WTC11 (cell line): ENCODE data around the gene SOAT2. TPM values are rescaled to one million over a fixed set of nuclear protein-coding genes. Genes with fewer than 3 reads are reported as not detected.

ENCODE experiments used
- ATAC-seq: fragments of 200-7000 bp; cut with Tn5 transposase; 2 replicates; pipeline ENCODE4 v1.10.0; 2021; ENCODE audit warnings: mild to moderate bottlenecking, moderate library complexity
- CTCF ChIA-PET: fragments of 300-600 bp; sonication (Branson Sonifier 250); formaldehyde crosslinking; loops from one replicate; lab custom pipeline; 2021; ENCODE audit warnings: antibody characterized with exemption; lab: Charles Lee
- POLR2A ChIA-PET: fragments of 350-600 bp; sonication (Branson Sonifier 250); formaldehyde crosslinking; loops from one replicate; lab custom pipeline; 2021; ENCODE audit warnings: antibody characterized with exemption; lab: Charles Lee
- DNase-seq: peaks from one replicate; pipeline ENCODE4 v3.0.0; 2021; ENCODE audit warnings: low spot score
- H3K27ac Mint-ChIP-seq: 2 replicates; pipeline ENCODE4 v1.8.0; 2021; ENCODE audit warnings: mixed read lengths
- H3K27me3 Mint-ChIP-seq: 2 replicates; pipeline ENCODE4 v1.8.0; 2021; ENCODE audit warnings: low read depth, mild to moderate bottlenecking, moderate library complexity, mixed read lengths
- H3K36me3 Mint-ChIP-seq: 2 replicates; pipeline ENCODE4 v1.8.0; 2021; ENCODE audit warnings: mixed read lengths
- H3K4me1 Mint-ChIP-seq: 2 replicates; pipeline ENCODE4 v1.8.0; 2022; ENCODE audit warnings: mixed read lengths
- H3K4me3 Mint-ChIP-seq: 2 replicates; pipeline ENCODE4 v1.8.0; 2021; ENCODE audit warnings: mild to moderate bottlenecking, moderate library complexity, mixed read lengths
- H3K9me3 Mint-ChIP-seq: 2 replicates; pipeline ENCODE4 v1.8.0; 2021; ENCODE audit warnings: mixed read lengths
- KAT7 ChIP-seq: sonication (generic); formaldehyde crosslinking; IDR thresholded peaks from 2 replicates; pipeline ENCODE4 v1.8.1; 2023; ENCODE audit warnings: missing genetic modification reagents, mild to moderate bottlenecking, borderline replicate concordance
- NFYB ChIP-seq: sonication (generic); formaldehyde crosslinking; conservative IDR thresholded peaks from 2 replicates; pipeline ENCODE4 v1.8.0; 2022; ENCODE audit warnings: low read depth, missing genetic modification reagents
- ZNF121 ChIP-seq: sonication (generic); formaldehyde crosslinking; IDR thresholded peaks from 2 replicates; pipeline ENCODE4 v1.8.0; 2023; ENCODE audit warnings: missing genetic modification reagents
- ZNF138 ChIP-seq: sonication (generic); formaldehyde crosslinking; conservative IDR thresholded peaks from 2 replicates; pipeline ENCODE4 v1.8.1; 2022; ENCODE audit warnings: mild to moderate bottlenecking, moderate library complexity, missing genetic modification reagents
- ZNF232 ChIP-seq: sonication (generic); formaldehyde crosslinking; IDR thresholded peaks from 2 replicates; pipeline ENCODE4 v1.8.0; 2022; ENCODE audit warnings: mild to moderate bottlenecking, missing genetic modification reagents
- ZNF423 ChIP-seq: fragments of 250-450 bp; sonication (Bioruptor Pico); IDR thresholded peaks from 2 replicates; pipeline ENCODE4 v2.1.2; 2022; ENCODE audit warnings: mild to moderate bottlenecking, moderate library complexity
- ZNF532 ChIP-seq: fragments of 250-450 bp; sonication (Bioruptor Pico); IDR thresholded peaks from 2 replicates; pipeline ENCODE4 v1.9.0; 2021; ENCODE audit warnings: mild to moderate bottlenecking, borderline replicate concordance
- total RNA-seq: library from RNA; stranded (reverse); gene quantifications from 3 replicates; pipeline ENCODE4 v1.2.3, GENCODE V29; 2021
- TF ChIP-seq, protein P1 (sequence below): sonication (generic); formaldehyde crosslinking; IDR thresholded peaks from 2 replicates; pipeline ENCODE4 v1.8.0; 2023; ENCODE audit warnings: missing genetic modification reagents, mild to moderate bottlenecking, borderline replicate concordance
- TF ChIP-seq, protein P2 (sequence below): sonication (generic); formaldehyde crosslinking; IDR thresholded peaks from 2 replicates; pipeline ENCODE4 v1.8.0; 2023; ENCODE audit warnings: mild to moderate bottlenecking, missing genetic modification reagents

SOAT2 gene
- total RNA-seq, 1 experiment from 2014 or later = not detected

DNA sequence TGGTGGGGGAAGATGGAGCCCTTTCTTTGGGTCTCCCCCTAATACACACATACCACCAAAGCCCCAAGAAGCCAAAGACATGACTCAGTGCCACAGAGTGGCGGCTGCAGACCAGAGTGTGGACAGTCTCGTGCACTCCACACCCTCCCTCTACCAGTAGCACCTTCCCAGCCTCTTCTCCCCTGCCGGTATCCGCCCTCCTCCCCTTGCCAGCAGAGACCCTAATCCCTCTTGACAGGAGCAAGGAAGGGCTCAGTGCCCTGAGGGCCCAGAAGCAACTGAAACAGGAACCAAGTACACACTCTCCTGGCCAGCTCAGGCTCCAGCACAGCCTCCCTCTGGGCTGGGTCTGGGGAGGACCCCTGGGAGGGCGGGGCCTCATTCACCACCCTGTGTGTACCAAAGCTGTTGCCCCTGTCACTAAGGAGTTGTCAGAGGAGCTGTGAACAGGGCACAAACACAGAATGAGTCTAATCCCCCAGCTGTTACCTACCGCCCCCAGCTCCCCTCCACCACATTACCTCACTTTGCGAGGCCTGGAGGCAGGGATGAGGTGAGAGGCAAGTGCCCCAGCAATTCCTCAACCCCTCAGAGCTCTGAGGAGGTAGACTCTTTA lies 32.3 kb upstream of the SOAT2 start (continued):
- TF ChIP-seq, protein P1, sequence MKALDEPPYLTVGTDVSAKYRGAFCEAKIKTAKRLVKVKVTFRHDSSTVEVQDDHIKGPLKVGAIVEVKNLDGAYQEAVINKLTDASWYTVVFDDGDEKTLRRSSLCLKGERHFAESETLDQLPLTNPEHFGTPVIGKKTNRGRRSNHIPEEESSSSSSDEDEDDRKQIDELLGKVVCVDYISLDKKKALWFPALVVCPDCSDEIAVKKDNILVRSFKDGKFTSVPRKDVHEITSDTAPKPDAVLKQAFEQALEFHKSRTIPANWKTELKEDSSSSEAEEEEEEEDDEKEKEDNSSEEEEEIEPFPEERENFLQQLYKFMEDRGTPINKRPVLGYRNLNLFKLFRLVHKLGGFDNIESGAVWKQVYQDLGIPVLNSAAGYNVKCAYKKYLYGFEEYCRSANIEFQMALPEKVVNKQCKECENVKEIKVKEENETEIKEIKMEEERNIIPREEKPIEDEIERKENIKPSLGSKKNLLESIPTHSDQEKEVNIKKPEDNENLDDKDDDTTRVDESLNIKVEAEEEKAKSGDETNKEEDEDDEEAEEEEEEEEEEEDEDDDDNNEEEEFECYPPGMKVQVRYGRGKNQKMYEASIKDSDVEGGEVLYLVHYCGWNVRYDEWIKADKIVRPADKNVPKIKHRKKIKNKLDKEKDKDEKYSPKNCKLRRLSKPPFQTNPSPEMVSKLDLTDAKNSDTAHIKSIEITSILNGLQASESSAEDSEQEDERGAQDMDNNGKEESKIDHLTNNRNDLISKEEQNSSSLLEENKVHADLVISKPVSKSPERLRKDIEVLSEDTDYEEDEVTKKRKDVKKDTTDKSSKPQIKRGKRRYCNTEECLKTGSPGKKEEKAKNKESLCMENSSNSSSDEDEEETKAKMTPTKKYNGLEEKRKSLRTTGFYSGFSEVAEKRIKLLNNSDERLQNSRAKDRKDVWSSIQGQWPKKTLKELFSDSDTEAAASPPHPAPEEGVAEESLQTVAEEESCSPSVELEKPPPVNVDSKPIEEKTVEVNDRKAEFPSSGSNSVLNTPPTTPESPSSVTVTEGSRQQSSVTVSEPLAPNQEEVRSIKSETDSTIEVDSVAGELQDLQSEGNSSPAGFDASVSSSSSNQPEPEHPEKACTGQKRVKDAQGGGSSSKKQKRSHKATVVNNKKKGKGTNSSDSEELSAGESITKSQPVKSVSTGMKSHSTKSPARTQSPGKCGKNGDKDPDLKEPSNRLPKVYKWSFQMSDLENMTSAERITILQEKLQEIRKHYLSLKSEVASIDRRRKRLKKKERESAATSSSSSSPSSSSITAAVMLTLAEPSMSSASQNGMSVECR (CRISPR knock-in tag) = no peak
- no peak for TF ChIP-seq KAT7 (CRISPR knock-in tag)
- no peak for TF ChIP-seq ZNF423 (CRISPR knock-in tag)
- no peak for TF ChIP-seq ZNF121 (CRISPR knock-in tag)

DNA sequence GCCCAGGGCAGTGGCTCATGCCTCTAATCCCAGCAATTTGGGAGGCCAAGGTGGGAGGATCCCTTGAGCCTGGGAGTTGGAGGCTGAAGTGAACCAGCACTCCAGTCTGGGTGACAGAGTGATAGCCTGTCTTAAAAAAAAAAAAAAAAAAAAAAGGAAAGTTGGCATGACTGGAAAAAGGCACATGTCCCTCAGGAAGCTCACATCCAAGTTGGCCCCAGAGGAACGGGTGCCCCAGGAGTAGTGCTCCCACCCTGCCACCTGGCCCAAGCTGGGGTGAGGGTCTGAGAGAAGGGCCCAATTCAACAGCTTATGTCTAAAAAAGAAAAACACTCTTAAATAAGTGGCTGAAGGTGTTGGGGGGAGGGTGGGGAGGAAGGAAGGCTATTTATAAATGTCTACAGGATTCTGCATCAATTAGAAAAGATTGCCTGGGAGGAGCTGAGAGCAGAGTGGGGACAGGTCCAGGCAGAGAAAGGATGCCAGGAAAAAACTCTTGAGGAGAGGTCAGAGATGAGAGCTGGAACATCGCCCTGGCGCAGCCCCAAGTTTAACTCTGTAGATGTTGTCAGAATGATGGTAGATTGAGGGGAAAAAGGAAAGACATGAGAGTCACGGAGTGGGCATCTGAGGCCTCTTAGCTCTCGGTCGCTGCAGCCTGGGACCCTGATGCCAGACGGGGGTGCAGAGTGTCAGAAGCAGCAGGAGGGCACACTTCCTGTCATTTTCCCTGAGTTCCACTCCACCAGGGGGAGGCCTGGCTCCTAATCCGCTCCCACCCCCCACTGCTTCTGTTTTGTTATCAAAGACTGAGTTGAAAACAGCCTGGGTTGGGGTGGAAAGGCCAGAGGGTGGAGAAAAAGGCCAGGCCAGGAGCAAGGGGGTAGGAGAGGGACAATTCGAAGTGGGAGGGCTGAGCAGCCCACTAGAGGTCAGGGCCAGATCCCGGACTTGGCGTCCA lies 31.4 kb upstream of the SOAT2 start:
- ATAC-seq (no peak), DNase-seq (no peak)
- peaks cover 28% of the 10 kb centered on the region for H3K4me1 Mint-ChIP-seq
- CTCF ChIA-PET = interaction anchor here (1.0 to 7.8 kb wide), 10 partner anchors 11 to 250 kb away, joined by 3 to 97 read pairs (median 12); partner anchors contain the start of genes AAAS, IGFBP6, SOAT2 and TNS2
- no peak overlapping the region for H3K4me3 Mint-ChIP-seq
- no peaks in the 10 kb centered on the region; the same call in none of the 2 replicates for H3K27me3 Mint-ChIP-seq
- POLR2A ChIA-PET = no interaction called here
- H3K9me3 Mint-ChIP-seq = no peaks in the 10 kb centered on the region
- no peak overlapping the region for H3K27ac Mint-ChIP-seq
- TF ChIP-seq NFYB (CRISPR knock-in tag) (no peak), ZNF423 (CRISPR knock-in tag) (peak; percentile 31; the same call in 1 of the 2 replicates), ZNF138 (no peak), ZNF232 (CRISPR knock-in tag) (no peak), ZNF532 (CRISPR knock-in tag) (no peak)
- TF ChIP-seq, protein P2, sequence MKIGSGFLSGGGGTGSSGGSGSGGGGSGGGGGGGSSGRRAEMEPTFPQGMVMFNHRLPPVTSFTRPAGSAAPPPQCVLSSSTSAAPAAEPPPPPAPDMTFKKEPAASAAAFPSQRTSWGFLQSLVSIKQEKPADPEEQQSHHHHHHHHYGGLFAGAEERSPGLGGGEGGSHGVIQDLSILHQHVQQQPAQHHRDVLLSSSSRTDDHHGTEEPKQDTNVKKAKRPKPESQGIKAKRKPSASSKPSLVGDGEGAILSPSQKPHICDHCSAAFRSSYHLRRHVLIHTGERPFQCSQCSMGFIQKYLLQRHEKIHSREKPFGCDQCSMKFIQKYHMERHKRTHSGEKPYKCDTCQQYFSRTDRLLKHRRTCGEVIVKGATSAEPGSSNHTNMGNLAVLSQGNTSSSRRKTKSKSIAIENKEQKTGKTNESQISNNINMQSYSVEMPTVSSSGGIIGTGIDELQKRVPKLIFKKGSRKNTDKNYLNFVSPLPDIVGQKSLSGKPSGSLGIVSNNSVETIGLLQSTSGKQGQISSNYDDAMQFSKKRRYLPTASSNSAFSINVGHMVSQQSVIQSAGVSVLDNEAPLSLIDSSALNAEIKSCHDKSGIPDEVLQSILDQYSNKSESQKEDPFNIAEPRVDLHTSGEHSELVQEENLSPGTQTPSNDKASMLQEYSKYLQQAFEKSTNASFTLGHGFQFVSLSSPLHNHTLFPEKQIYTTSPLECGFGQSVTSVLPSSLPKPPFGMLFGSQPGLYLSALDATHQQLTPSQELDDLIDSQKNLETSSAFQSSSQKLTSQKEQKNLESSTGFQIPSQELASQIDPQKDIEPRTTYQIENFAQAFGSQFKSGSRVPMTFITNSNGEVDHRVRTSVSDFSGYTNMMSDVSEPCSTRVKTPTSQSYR (CRISPR knock-in tag) = no peak
- H3K36me3 Mint-ChIP-seq = peaks cover 12% of the 10 kb centered on the region; the same call in 1 of the 2 replicates
